BJ (cell line): ENCODE measurements around the gene PRRX1. TPM values are rescaled to one million over a fixed set of nuclear protein-coding genes. Genes with fewer than 3 reads are reported as not detected.

Experiments used
- CTCF ChIA-PET: fragments of 350-600 bp; formaldehyde crosslinking; extraction: SDS; loops from one replicate; lab custom pipeline; 2021; ENCODE audit warnings: antibody characterized with exemption, inconsistent platforms; lab: Yijun Ruan, JAX
- POLR2A ChIA-PET: fragments of 300-600 bp; sonication (Branson Sonifier 250); formaldehyde crosslinking; extraction: SDS; loops from one replicate; lab custom pipeline; 2021; ENCODE audit warnings: antibody characterized with exemption; lab: Charles Lee
- DNase-seq: peaks from one replicate; pipeline ENCODE4 v3.0.0-alpha.2; 2011; ENCODE audit warnings: low read depth
- H3K27me3 ChIP-seq: 2 replicates; pipeline ENCODE4 v1.6.0; 2011; ENCODE audit warnings: low read length; ENCODE audit not compliant: control insufficient read depth, insufficient read depth
- H3K36me3 ChIP-seq: 2 replicates; pipeline ENCODE4 v1.5.1; 2011; ENCODE audit warnings: low read length; ENCODE audit not compliant: control insufficient read depth, insufficient read depth
- H3K4me3 ChIP-seq: 2 replicates; pipeline ENCODE4 v1.5.1; 2011; ENCODE audit warnings: low read depth, mild to moderate bottlenecking, control low read depth, low read length
- CTCF ChIP-seq: IDR thresholded peaks from 2 replicates; pipeline ENCODE4 v1.5.1; 2011; ENCODE audit warnings: low read depth, mild to moderate bottlenecking, control low read depth, inconsistent platforms, low read length, moderate library complexity; ENCODE audit not compliant: insufficient read depth
- polyA plus RNA-seq: library from polyadenylated mRNA; depleted of rRNA; stranded (reverse); fragments of >200 nt; gene quantifications from 2 replicates; pipeline ENCODE4 v1.2.3, GENCODE V29; 2011

The PRRX1 gene
- polyA plus RNA-seq, 1 experiment, result 152 TPM

- no peaks in the 10 kb centered on the region for H3K27me3 ChIP-seq
- ChIA-PET CTCF (no interaction called here), POLR2A (interaction anchor here (1.3 kb wide), 1 partner anchor 22 kb away, joined by 3 read pairs; no protein-coding TSS in a partner anchor)
- no peak for DNase-seq
- TF ChIP-seq CTCF, result no peak
- no peaks in the 10 kb centered on the region for H3K36me3 ChIP-seq
- no peak overlapping the region for H3K4me3 ChIP-seq
These were observed 23.7 kb downstream of the PRRX1 start for GRCh38 chr1:170687621-170688020.

- ChIA-PET CTCF (interaction anchor here (1.1 to 2.5 kb wide), 2 partner anchors 23 to 99 kb away, joined by 3 to 16 read pairs; no protein-coding TSS in a partner anchor), POLR2A (no interaction called here)
- no peaks in the 10 kb centered on the region for H3K27me3 ChIP-seq
- no peaks in the 10 kb centered on the region for H3K36me3 ChIP-seq
- no peak for DNase-seq
- TF ChIP-seq CTCF, result no peak
- no peak overlapping the region for H3K4me3 ChIP-seq
These were observed 27.3 kb downstream of the PRRX1 start for GRCh38 chr1:170691258-170691657.

GRCh38 chr1:170692866-170693575, 29.1 kb downstream of the PRRX1 start:
- H3K27me3 ChIP-seq, result no peaks in the 10 kb centered on the region
- no peak overlapping the region for H3K4me3 ChIP-seq
- no peaks in the 10 kb centered on the region for H3K36me3 ChIP-seq
- ChIA-PET POLR2A (no interaction called here), CTCF (interaction anchor here (0.5 kb wide), 1 partner anchor 161 kb away, joined by 3 read pairs; no protein-coding TSS in a partner anchor)
- TF ChIP-seq CTCF, result no peak
- no peak for DNase-seq

GRCh38 chr1:170694172-170694926, 30.4 kb downstream of the PRRX1 start:
- ChIA-PET CTCF (no interaction called here), POLR2A (interaction anchor here (0.7 kb wide), 1 partner anchor 14 kb away, joined by 3 read pairs; no protein-coding TSS in a partner anchor)
- no peak overlapping the region for H3K4me3 ChIP-seq
- DNase-seq, result no peak
- no peak for TF ChIP-seq CTCF
- H3K27me3 ChIP-seq, result no peaks in the 10 kb centered on the region
- no peaks in the 10 kb centered on the region for H3K36me3 ChIP-seq

- H3K27me3 ChIP-seq, result no peaks in the 10 kb centered on the region
- H3K4me3 ChIP-seq, result no peak overlapping the region
- no peak for TF ChIP-seq CTCF
- H3K36me3 ChIP-seq, result no peaks in the 10 kb centered on the region
- no peak for DNase-seq
- ChIA-PET CTCF (no interaction called here), POLR2A (no interaction called here)
These were observed 32.1 kb downstream of the PRRX1 start for GRCh38 chr1:170695955-170696590.
